ENCODE data around the gene FOXA1.

FOXA1 gene

GRCh38 chr14:37601865-37602264 lies 6.8 kb upstream of the FOXA1 start:
- no peak for DNase-seq

DNA sequence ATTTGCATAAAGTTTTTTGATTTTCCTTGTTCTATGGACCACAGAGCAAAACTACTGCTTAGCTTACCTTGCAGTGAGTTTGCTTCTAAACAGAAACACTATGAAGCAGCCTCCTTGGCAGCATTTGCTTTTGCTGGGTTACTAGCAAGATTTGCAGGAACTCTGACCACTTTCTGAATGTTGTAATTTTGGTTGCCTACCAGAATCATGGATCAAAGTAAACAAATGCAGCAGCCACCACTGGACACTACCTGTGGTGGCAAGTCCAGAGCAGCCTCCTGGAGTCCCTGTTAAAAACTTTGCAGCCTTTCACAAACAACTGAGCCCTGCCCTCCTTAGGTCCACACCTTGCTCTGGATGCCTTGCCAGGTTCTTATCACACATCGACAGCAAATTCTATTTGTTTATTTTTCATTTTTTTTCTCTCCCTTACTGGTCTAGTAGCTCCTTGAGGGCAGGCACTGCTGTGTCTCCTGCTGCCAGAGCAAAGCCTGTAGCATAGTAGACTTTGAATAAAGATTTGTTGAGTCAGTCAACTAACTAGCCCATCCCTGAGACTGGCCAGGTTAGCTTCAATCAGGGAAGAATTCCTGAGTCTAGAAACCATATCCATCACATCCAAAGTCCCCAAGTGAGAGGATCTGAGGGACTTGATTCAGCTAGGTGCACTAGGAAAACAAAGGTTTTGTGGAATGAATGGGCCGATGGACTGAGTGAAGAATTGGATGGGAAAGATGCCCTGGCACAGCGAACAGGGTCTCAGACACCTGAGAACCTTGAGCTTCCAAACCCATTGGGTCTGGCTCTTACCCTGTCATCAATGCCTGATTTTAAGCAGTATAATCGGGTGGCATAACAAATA lies 6.1 kb upstream of the FOXA1 start:
- no peak for DNase-seq

- DNase-seq: no peak
Observed at GRCh38 chr14:37599507-37600368, 4.7 kb upstream of the FOXA1 start.

DNA sequence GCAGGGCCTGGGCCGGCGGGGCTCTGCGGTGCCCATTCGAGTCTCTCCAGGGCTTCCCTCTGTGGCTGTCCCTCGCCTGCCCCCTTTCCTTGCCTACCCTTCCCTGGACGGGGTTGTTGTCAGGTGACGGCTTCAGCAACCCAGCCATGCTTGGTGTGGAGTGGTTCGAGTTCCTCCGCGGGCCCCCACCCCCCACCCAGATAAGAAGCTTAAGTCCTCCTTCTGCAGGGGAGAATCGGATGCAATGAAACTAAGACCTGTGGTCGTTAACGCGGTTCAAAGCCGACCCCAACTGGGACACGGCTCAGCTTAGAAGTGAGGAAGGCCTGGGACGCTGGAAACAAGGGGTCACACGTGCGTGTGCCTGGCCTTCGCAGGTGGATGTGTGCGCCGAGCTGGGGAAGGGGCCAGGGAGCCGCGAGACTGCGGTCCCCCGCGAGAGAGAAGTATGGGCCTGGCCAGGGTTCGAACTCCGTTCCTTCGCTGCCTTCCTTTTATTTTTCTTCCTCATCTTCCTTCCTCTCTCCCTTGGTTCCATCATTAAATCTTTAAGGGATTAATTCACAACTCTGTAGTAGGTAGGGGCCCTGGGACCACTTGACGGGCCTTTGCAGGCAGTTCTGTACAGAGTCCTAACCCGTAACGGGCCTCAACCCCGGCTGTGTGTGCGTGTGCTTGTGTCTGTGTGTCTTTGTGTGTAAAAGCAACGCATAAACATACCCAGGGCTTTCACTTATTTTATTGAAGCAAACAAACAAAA lies 3.9 kb upstream of the FOXA1 start:
- no peak for DNase-seq

DNA sequence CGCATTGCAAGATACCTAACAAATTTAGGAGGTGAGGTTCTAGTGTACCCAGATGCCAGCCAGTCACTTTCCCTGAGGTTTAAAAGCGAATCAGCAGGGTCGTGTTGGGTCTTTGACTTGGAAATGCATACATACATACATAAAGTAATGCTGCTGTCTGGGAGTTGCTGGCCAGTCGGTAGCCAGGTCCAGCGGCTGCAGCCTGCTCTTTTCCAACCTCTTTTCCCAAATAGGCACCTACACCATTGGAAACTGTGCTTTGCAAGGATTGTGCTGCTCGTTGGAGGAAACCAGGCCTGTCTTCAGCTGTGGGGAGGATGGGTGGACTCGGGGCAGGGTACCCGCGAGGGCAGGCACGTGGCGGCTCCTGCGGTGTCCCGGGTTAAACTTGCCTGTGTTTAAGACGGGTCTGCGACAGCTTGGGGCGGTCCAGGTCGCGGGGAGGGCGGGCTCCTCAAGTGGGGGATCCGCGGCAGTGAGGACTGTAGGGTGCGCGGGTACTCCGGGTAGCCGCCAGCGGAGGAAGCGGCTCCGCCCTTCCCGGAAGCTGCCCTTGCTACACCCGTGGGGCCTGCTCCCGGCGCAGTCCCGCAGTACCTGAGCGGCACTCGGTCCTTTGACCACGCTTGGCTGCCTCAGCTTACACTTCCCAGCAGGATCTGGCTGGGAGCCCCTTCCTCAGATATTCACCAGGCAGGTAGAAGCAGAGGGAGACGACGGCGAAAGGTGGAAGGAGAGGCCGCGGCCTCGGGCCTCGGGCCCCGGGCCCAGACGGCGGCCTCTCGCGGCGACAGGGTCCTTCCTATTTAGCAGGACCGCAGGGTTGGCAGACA lies 3.1 kb upstream of the FOXA1 start:
- DNase-seq: no peak

- no peak for DNase-seq
Observed at GRCh38 chr14:37597538-37597913, 2.5 kb upstream of the FOXA1 start.

DNA sequence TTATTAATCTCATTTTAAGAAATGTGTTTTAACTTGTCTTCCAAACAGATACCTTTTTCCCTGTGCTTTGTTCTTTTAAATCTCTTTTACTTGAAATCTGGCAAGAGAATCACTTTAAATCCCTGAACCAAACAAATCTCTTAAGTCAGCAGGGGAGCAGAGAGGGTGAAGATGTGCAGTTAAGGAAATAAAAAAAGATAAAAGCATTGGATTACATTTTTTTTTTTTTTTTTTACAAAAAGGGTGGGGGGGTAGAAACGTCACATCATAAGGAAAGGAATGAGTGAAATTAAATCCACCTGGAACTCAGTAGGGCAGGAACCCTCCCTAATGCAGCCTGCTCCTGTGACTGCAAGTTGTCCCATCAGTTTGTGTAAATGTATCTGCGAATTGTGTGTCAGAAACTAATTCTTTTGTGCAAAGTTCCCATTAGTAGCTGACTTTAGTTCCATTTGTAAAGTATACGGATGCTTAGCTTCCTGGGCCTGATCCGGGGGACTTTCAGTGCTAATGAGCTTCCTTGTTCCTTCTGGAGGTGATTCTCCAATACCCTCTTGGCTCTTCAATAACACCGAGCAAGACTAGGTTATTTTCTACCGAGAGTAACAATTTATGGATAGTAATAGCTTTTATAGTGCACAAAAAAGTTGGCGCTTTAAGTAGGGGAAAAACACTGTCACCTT lies 1.9 kb upstream of the FOXA1 start:
- no peak for DNase-seq

GRCh38 chr14:37595809-37596621 lies 966 bp upstream of the FOXA1 start:
- peak; percentile 89 for DNase-seq

GRCh38 chr14:37594238-37594970 lies 645 bp downstream of the FOXA1 start:
- DNase-seq: peak; percentile 70

- DNase-seq: no peak
Observed at GRCh38 chr14:37593511-37594237, 1.4 kb downstream of the FOXA1 start.

GRCh38 chr14:37592482-37593408 lies 2.3 kb downstream of the FOXA1 start:
- DNase-seq: no peak

- peak; percentile 15 for DNase-seq
Observed at GRCh38 chr14:37591941-37592481, 3.0 kb downstream of the FOXA1 start.

GRCh38 chr14:37591311-37591940 lies 3.6 kb downstream of the FOXA1 start:
- DNase-seq: no peak

DNA sequence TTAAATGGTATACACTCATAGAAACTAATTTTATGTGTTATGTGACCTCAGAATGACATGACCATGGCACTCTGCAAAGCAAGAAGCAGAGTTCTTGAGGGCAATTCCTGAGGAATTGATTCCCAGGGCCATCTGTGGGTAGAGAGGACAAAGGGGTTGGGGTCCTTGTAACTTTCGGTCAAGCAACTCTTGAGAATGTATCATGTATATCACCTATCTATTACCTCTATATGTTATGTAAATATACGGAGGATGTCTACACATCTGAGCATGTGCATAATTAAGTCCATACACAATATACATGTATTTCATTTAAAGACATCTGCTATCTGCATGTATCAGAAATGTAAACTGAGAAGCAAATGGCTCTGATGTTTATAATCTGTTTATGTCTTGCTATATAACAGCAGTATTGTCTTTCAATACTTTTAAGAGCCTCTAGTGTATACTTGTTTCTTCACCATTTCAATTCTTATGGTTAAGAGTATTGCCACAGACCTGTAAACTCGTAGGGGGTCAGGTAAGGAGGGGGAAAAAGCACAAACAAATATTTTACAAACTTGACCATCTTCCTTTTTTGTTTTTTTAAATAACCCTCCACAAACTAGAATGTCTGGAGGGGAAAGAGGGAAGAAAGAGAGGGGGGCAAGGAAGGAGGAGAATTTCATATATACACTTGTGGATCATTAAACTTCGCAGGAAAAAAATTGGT lies 4.5 kb downstream of the FOXA1 start:
- DNase-seq: no peak

DNA sequence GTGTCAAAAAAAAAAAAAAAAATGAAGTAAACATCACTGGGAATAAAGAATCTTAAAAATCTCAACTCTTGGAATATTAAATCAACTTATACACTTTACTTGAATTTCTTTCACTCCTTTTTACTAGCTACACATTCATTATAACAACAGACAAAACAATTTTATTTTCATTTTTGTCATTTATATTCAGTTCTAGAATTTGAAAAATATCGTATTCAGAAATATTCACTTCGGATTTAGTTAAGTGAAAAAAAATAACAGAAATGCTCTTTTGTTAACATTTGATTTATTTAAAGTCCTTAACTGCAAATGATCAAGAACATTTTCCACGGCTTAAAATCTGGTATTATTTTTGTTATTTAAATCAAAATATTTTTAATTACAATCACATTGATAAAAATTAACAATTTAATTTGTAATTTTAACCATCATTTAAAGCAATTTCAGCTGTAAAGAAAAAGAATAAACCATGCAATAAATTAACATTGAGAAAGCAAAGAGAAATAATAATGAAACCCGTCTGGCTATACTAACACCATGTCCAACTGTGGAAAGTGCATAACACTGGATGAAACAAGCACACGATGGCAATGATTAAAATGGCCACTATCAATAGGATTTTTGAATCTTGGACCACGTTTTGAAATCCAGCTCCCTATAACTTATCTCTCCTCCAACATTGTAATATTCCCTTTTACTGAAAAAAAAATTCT lies 5.2 kb downstream of the FOXA1 start:
- no peak for DNase-seq
